T-helper 2 cell treated with Interferon-gamma antibody and Interleukin-4, amounts not matched to agents 100 ng/mL and 5 ng/mL, for 36 hours (primary cell): Measurements from ENCODE around the gene SERPINB2. TPM values are rescaled to one million over a fixed set of nuclear protein-coding genes. Genes with fewer than 3 reads are reported as not detected.

Source experiments
- intact Hi-C: fragments of 100-400 bp; cut with micrococcal nuclease; formaldehyde crosslinking; loops from one replicate; pipeline ENCODE4 v1.15.1; 2023
- total RNA-seq: library from RNA; stranded (reverse); gene quantifications from 2 replicates; pipeline ENCODE4 v1.2.3, GENCODE V29; 2022

Gene SERPINB2
- total RNA-seq: not detected in 2 replicates

DNA sequence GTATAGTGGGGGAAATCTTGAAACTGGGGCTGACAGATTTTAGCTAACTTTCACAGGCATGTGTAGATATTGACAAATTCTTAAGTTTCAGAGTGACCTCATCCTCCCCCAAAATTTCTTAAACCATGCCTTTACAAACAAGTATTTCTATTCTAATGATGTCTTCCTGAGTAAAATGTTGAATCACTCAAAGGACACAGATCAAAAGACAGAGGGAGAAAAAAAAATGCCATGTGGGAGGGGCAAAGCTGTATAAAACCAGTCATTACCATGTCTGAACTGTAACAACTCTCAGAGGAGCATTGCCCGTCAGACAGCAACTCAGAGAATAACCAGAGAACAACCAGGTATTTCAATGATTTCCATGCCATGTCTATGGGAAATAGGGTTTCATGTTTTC, at the start of gene SERPINB2:
TSS of gene SERPINB2 (plus strand) at position 282 of the 400 bp plus-strand sequence. CDS start 3,740 bp downstream, outside the sequence.
- intact Hi-C loops: no loop called here

GRCh38 chr18:63843008-63843407, 44.5 kb upstream of the SERPINB2 start:
- intact Hi-C loops: loop anchor here (10.0 kb wide), 1 partner anchor 258 kb away; the partner anchor contains the start of gene SERPINB13

GRCh38 chr18:63844254-63844653, 43.3 kb upstream of the SERPINB2 start:
- intact Hi-C loops: loop anchor here (10.0 kb wide), 1 partner anchor 259 kb away; the partner anchor contains the start of gene SERPINB13

DNA sequence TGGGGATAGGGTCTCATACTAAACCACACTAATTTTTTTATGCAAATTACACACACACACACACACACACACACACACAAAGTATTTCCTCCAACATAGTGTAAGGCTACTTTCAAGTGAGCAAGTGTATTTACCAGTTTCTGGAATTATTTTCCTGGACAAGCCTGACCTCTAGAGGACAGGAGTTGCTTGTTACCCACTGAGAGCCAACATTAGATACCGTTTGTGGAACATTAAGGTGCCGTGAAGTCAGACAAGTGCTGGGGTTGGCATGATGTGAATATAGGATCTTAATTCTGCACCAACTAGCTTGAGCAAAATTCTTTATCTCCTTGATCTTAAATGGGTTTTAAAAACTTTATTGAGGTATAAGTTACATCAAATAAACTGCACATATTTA, 39.3 kb upstream of the SERPINB2 start:
- intact Hi-C loops: loop anchor here (10.0 kb wide), 1 partner anchor 263 kb away; the partner anchor contains the start of gene SERPINB13

GRCh38 chr18:63850020-63850419, 37.5 kb upstream of the SERPINB2 start:
- intact Hi-C loops: loop anchor here (2.0 kb wide), 1 partner anchor 331 kb away; no protein-coding TSS in a partner anchor

- intact Hi-C loops: loop anchor here (2.0 kb wide), 1 partner anchor 332 kb away; no protein-coding TSS in a partner anchor
Measured at GRCh38 chr18:63850636-63851035, 36.9 kb upstream of the SERPINB2 start.

DNA sequence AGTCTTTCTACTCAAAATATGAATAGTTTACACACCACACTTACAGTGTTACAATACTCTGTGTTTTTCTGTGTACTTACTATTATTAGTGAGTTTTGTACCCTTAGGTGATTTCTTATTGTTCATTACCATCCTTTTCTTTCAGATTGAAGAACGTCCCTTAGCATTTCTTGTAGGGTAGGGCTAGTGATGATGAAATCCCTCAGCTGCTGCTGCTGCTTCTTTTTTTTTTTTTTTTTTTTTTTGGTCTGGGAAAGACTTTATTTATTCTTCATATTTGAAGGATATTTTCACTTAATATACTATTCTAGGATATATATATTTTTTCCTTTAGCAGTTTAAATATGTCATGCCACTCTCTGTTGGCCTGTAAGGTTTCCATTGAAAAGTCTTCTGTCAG, 29.0 kb upstream of the SERPINB2 start:
- intact Hi-C loops: no loop called here

DNA sequence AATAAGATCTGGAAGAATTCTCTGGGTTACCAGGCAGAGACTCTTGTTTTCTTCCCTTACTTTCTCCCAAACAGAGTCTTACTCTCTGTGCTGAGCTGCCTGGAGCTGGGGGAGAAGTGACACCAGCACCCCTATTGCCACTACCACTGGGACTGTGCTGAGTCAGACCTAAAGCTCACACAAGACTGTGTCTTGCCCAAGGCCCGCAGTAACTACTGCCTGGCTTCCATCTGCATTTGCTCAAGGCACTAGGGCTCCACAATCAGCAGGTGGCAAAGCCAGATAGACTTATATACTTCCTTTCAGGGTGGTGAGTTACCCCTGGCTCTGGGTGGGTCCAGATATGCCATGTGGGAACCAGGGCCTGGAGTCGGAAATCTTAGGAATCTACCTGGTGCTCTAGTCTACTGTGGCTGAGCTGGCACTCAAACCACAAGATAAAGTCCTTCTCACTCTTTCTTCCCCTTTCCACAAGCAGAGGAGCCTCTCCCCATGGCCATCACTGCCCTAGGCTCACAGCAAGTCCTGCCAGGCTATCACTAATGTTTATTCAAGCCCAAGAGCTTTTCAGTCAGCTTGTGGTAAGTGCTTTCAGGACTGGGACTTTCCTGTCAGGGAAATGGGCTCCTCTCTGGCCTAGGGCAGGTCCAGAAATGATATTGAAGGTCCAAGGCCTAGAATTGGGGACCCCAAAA, 27.6 kb upstream of the SERPINB2 start:
- intact Hi-C loops: no loop called here

DNA sequence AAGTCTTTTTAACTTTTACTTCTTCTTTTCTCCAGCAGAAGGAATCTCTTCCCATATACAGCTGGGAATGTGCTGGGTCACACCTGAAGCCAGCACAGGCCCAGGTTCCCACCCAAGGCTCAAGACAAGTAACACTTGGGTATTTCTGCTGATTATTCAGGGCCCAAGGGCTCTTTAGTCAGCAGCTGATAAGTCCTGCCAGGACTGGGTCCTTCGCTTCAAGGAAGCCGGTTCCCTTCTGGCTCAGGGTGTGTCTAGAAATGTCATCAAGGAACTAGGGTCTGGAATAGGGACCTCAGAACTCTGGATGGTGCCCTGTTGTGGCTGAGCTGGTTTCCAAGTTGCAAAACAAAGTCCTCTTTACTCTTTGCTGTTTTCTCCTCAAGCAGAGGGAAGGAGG, 27.0 kb upstream of the SERPINB2 start:
- intact Hi-C loops: no loop called here

GRCh38 chr18:63867368-63868125, 20.0 kb upstream of the SERPINB2 start:
- intact Hi-C loops: no loop called here

GRCh38 chr18:63868546-63868945, 19.0 kb upstream of the SERPINB2 start:
- intact Hi-C loops: no loop called here

- intact Hi-C loops: no loop called here
Measured at GRCh38 chr18:63869374-63869773, 18.1 kb upstream of the SERPINB2 start.

GRCh38 chr18:63869851-63870250, 17.7 kb upstream of the SERPINB2 start:
- intact Hi-C loops: no loop called here

GRCh38 chr18:63871836-63872235, 15.7 kb upstream of the SERPINB2 start:
- intact Hi-C loops: no loop called here

DNA sequence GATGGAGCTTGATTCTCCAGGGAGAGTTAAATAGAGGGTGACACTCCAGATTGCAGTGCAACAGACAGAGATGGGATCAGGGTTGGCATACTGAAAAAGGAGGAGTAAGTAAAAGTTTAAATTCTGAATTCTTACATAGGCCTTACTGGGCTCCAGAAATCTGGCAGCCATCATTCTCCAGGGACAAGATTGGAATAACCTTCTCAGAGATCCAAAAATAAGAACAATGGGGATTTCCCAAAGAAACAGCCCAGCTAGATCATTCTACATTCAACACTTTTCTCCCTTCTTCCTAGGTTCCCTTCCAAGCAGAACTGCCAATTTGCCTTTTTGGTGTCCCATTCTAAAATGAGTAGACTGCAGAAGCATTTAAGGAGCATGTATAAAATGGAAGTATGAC, 14.9 kb upstream of the SERPINB2 start:
- intact Hi-C loops: no loop called here

DNA sequence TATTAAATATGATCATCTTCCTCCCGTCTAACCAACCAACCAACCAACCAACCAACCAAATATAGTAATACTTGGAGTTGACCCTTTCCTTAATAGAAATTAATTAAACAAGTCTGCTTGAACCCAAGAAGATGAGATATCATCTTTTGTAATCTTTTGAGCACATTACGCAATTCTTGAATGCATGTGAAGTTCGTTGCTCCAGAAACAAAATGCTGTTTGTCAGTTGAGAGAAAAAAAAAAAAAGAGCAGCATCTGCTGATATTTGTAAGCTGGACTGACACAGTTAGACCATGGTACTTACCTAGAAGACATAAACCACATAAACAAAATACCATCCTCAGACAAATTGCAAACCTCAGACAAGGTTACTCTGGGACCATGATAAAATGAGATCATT, 9.2 kb upstream of the SERPINB2 start:
- intact Hi-C loops: no loop called here

- intact Hi-C loops: no loop called here
Measured at GRCh38 chr18:63878925-63879324, 8.6 kb upstream of the SERPINB2 start.

DNA sequence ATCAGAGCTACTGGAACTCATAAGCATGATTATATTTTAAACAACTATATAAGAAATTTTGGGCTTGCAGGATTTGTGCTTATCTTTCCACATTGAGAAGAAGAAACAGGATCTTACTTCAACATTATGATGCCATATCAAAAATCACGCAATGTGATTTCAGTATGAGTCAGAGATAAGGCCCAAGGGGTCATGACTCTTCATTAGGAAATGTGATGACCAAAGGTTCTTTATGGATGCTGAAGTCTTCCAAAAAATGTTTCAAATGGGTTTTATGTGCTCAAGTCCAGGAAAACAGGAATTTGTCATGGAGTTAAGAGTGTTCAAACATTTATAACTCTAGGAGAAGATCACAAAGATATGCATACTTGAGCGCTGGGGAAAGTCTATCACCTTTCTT, 7.8 kb upstream of the SERPINB2 start:
- intact Hi-C loops: no loop called here

DNA sequence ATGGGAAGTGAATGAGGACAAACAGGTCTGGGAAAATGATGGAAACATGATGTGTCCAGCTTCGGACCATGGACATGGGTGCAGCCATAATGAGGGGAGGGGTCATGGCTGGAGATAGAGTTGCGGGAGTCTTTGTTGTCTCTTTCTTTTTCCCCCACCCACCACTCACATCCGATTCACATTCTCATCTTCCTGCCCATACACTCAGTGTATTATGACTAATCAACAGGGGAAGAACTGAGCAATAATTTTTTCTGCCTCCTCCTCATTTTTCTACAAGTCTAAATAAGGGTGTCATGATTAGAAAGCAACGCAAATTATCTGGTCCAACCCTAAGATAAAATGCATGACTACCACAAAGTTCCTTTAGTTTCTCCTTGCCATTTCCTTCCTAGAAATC, 5.7 kb upstream of the SERPINB2 start:
- intact Hi-C loops: no loop called here

GRCh38 chr18:63882333-63883141, 5.0 kb upstream of the SERPINB2 start:
- intact Hi-C loops: no loop called here

DNA sequence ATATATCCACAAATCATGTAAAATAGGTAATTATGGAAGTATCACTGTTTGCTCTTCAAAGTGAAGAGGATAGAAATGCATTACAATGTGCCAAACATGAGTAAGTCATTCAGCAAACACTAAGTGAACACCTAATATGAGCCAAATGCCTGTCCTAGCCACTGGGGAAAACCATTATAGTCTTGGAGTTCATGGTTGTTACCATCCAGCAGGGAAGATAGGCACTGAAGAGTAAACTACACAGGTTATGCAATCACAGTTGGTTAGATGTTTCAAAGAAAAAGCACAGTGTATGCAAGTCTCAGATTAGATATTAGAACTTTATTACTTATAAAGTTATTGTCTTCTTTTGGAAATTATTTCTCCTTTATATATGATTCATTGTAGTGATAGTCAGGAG, 3.9 kb upstream of the SERPINB2 start:
- intact Hi-C loops: no loop called here
